Memory B cell (primary cell): Measurements from ENCODE around the gene RASSF4.
A peak's percentile ranks its signal among the peaks of the same experiment; 100 is the strongest.

Experiments used
- ATAC-seq: fragments of 150-1000 bp; cut with Tn5 transposase; 2 replicates; pipeline ENCODE4 v1.10.0; 2021; ENCODE audit warnings: low read depth, mild to moderate bottlenecking, moderate library complexity
- DNase-seq, 2 donors: peaks; one replicate each; pipeline ENCODE4 v3.0.0; 2022; ENCODE audit warnings: low spot score in 2 of 2
- H3K27ac Mint-ChIP-seq: one replicate; pipeline ENCODE4 v1.8.0; 2022; ENCODE audit warnings: mild to moderate bottlenecking, moderate library complexity, mixed read lengths
- H3K27me3 Mint-ChIP-seq: one replicate; pipeline ENCODE4 v1.8.0; 2022; ENCODE audit warnings: mixed read lengths
- H3K36me3 Mint-ChIP-seq: one replicate; pipeline ENCODE4 v1.8.0; 2022; ENCODE audit warnings: mild to moderate bottlenecking, mixed read lengths
- H3K4me1 Mint-ChIP-seq: one replicate; pipeline ENCODE4 v1.8.0; 2022; ENCODE audit warnings: mixed read lengths
- H3K4me3 Mint-ChIP-seq: one replicate; pipeline ENCODE4 v1.8.0; 2022; ENCODE audit warnings: mild to moderate bottlenecking, moderate library complexity, mixed read lengths
- H3K9me3 Mint-ChIP-seq: one replicate; pipeline ENCODE4 v1.8.0; 2022; ENCODE audit warnings: mixed read lengths

The RASSF4 gene

DNA sequence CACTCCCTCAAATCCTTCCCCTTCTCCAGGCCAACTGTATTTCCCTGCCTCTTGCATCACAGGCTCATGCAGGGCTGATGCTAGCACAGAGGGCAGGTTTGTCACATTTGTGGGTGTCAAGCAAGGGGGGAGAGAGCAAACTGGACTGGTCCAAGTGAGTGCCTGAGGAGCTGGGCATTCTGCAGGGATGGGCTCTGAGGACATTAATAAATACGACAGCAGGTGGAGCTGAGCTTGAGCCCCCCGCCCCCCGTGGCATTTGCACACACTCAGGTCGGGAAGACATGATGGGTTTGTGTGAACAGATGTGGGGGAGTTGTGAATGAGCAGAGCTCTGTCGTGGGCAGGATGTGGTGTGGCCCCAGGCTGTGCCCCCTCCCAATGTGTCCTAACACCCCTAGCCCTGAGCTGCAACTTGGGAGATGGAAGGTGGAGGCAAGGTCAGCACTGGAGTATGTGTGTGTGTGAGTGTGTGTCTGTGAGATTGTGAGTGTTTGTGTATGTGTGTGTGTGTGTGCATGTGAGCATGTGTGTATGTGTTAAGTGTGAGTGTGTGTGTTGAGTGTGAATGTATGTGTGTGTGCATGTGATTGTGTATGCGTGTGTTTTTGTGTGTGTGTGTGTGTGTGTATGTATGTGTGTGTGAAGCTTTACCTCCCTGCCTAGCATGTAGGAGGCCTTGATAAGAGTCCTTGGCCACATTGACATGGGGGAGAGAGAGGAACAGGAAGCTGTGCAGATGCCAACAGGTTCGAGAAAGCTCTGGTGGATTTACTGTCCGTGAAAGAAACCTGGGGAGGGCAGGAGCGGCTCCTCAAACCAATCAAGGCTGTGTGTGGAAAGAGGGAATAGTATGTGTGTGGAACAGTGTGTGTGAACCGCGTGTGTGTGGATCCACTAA lies 9.1 kb downstream of the RASSF4 start:
- Mint-ChIP-seq H3K4me3 (no peak overlapping the region), H3K36me3 (no peaks in the 10 kb centered on the region), H3K27me3 (no peaks in the 10 kb centered on the region), H3K9me3 (no peaks in the 10 kb centered on the region), H3K27ac (no peak overlapping the region), H3K4me1 (peaks cover 45% of the 10 kb centered on the region)
- no peak for DNase-seq
- no peak for ATAC-seq

- H3K36me3 Mint-ChIP-seq = no peaks in the 10 kb centered on the region
- no peak for ATAC-seq
- no peak for DNase-seq
- H3K4me3 Mint-ChIP-seq = no peak overlapping the region
- H3K9me3 Mint-ChIP-seq = no peaks in the 10 kb centered on the region
- no peak overlapping the region for H3K27ac Mint-ChIP-seq
- H3K27me3 Mint-ChIP-seq = no peaks in the 10 kb centered on the region
- H3K4me1 Mint-ChIP-seq = peaks cover 38% of the 10 kb centered on the region
Observed at GRCh38 chr10:44969854-44970253, 10.3 kb downstream of the RASSF4 start.

DNA sequence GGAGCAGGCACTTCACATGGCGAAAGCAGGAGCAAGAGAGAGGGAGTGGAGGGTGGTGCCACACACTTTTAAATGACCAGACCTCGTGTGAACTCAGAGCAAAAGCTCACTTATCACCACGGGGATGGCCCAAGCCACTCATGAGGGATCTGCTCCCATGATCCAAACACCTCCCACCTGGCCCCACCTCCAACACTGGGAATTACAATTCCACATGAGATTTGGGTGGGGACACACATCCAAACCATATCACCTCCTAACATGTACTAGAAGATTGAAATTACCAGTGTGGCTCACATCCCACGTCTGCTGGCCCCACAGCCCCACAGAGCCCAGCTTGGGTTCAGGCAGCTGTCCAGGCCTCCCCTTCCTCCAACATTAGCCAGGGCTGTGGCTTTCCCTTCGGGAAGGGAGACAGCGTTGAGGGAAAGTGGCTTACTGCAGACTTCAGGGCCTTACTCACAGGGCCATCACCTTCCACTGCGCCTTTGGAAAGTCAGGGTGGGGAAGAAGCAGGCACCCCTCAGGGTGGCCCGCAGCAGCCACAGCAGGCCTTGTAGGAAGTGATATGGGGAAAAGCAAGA lies 11.3 kb downstream of the RASSF4 start:
- no peak for ATAC-seq
- H3K36me3 Mint-ChIP-seq = no peaks in the 10 kb centered on the region
- no peak for DNase-seq
- H3K4me1 Mint-ChIP-seq = peaks cover 31% of the 10 kb centered on the region
- H3K9me3 Mint-ChIP-seq = no peaks in the 10 kb centered on the region
- no peak overlapping the region for H3K27ac Mint-ChIP-seq
- no peaks in the 10 kb centered on the region for H3K27me3 Mint-ChIP-seq
- no peak overlapping the region for H3K4me3 Mint-ChIP-seq

DNA sequence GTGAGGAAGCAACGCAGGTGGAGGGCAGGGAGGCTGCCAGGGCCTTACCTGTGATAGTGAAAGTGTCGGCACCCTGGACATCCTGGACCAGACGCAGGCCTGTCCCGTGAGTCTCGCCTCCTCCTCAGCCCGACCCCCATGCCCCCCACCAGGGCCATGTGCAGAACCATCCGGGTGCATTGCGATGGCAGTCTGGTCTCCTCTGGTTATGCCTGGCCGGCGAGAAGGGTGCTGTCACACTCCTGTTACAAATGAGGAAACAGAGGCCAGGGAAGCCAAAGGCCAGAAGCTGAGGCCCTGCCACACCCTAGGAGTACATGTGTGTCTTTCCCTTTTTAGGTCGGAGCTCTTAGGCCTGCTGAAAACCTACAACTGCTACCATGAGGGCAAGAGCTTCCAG lies 11.8 kb downstream of the RASSF4 start:
- DNase-seq (no peak), ATAC-seq (no peak)
- H3K9me3 Mint-ChIP-seq = no peaks in the 10 kb centered on the region
- peaks cover 26% of the 10 kb centered on the region for H3K4me1 Mint-ChIP-seq
- no peak overlapping the region for H3K4me3 Mint-ChIP-seq
- no peak overlapping the region for H3K27ac Mint-ChIP-seq
- H3K27me3 Mint-ChIP-seq = no peaks in the 10 kb centered on the region
- no peaks in the 10 kb centered on the region for H3K36me3 Mint-ChIP-seq

DNA sequence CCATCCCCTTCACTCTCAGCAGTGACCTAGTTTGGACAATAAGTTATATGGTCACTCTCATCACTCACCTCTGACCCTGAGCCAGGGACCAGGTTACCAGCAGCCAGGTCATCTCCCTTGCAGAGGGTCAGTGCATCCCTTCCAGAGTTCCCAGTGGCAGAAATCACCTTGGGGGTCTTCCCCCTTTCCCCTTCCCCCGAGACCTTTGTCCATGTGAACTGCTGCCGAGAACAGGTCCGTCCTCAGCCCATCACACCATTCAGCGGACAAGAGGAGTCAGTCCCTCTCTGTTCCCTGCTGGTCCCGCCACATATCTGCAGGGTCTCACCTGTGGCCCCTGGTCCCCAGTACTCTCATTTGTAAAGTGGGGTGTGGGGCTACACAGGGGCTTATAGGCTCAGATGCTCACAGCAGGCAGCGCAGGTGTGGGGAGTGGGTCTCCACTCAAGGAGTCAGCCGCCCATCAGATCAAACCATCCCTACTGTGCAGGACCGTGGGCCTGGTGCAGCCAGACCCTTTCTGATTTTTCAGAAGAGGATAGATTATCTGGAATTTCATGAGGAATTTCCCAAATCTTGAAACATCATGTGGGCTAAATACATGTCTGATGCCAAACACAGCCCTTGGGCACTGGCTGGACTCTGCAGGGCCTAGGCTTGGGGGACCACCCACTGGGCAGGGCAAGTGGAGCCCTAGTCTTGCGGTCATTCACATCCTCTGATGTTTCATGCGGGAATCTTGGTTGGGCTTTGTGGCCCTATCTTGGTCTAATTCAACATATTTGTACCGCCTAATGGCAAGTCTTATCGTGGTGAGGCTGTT lies 12.5 kb downstream of the RASSF4 start:
- H3K36me3 Mint-ChIP-seq = no peaks in the 10 kb centered on the region
- H3K27ac Mint-ChIP-seq = peak overlapping the region; percentile 36
- no peak overlapping the region for H3K4me3 Mint-ChIP-seq
- ATAC-seq (no peak), DNase-seq (no peak)
- H3K9me3 Mint-ChIP-seq = no peaks in the 10 kb centered on the region
- peaks cover 25% of the 10 kb centered on the region for H3K4me1 Mint-ChIP-seq
- peaks cover 3% of the 10 kb centered on the region for H3K27me3 Mint-ChIP-seq

DNA sequence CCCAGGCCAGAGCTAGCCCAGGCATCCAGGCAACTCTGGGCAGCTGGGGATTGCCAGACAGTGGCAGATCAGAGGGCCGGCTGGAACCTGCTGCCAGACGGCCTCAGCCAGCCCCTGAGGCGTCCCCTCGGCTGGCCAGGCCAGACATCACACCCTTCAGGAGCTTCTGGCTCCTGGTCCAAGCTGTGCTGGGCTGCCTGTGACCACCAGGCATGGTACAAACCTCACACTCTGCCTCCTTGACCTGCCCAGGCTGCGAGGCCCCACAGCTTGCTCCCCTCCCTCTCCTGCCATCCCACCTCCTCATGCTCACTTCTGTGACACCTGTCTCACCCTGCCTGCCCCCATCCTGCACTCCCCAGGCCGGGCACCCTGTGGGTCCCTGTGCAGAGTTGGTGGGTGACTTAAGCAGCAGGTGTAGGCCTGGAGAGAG lies 13.3 kb downstream of the RASSF4 start:
- ATAC-seq (no peak), DNase-seq (no peak)
- Mint-ChIP-seq H3K4me3 (no peak overlapping the region), H3K27me3 (peaks cover 3% of the 10 kb centered on the region), H3K27ac (peak overlapping the region; percentile 36), H3K9me3 (no peaks in the 10 kb centered on the region), H3K4me1 (peaks cover 22% of the 10 kb centered on the region), H3K36me3 (no peaks in the 10 kb centered on the region)

- peak overlapping the region; percentile 32 for H3K27ac Mint-ChIP-seq
- ATAC-seq = peak; percentile 48
- H3K27me3 Mint-ChIP-seq = peaks cover 3% of the 10 kb centered on the region
- peaks cover 16% of the 10 kb centered on the region for H3K4me1 Mint-ChIP-seq
- H3K9me3 Mint-ChIP-seq = no peaks in the 10 kb centered on the region
- no peak for DNase-seq
- H3K36me3 Mint-ChIP-seq = no peaks in the 10 kb centered on the region
- H3K4me3 Mint-ChIP-seq = peak overlapping the region; percentile 79
Observed at GRCh38 chr10:44973323-44974081, 13.9 kb downstream of the RASSF4 start.

DNA sequence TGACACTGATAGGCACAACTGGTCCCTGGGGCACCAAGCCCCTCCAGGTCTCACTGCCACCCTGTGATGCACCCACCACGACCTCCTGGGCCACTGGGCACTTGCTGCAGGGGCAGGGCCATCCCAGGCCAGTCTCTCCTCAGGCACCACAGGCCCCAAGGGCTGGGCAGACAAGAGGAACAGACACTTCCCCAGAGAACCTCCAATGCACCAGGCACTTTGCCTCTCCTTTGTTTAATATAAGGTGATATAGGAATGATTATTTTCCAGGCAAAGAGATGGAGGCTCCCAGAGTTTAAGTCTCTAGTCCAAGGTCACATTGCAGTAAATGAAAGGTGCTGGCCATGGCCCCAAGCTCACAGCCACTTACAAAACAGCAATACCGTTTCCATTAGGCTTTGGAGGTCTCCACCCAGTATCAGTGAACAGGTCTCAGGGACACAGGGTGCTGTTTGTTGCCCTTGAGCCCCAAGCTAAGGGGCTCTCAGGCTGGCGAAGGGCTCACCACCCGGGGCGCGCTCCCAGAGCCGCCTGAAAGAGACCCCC lies 14.6 kb downstream of the RASSF4 start:
- peaks cover 11% of the 10 kb centered on the region for H3K4me1 Mint-ChIP-seq
- peak overlapping the region; percentile 17 for H3K27ac Mint-ChIP-seq
- no peak for DNase-seq
- peaks cover 3% of the 10 kb centered on the region for H3K27me3 Mint-ChIP-seq
- peak overlapping the region; percentile 79 for H3K4me3 Mint-ChIP-seq
- no peak for ATAC-seq
- no peaks in the 10 kb centered on the region for H3K9me3 Mint-ChIP-seq
- H3K36me3 Mint-ChIP-seq = no peaks in the 10 kb centered on the region

DNA sequence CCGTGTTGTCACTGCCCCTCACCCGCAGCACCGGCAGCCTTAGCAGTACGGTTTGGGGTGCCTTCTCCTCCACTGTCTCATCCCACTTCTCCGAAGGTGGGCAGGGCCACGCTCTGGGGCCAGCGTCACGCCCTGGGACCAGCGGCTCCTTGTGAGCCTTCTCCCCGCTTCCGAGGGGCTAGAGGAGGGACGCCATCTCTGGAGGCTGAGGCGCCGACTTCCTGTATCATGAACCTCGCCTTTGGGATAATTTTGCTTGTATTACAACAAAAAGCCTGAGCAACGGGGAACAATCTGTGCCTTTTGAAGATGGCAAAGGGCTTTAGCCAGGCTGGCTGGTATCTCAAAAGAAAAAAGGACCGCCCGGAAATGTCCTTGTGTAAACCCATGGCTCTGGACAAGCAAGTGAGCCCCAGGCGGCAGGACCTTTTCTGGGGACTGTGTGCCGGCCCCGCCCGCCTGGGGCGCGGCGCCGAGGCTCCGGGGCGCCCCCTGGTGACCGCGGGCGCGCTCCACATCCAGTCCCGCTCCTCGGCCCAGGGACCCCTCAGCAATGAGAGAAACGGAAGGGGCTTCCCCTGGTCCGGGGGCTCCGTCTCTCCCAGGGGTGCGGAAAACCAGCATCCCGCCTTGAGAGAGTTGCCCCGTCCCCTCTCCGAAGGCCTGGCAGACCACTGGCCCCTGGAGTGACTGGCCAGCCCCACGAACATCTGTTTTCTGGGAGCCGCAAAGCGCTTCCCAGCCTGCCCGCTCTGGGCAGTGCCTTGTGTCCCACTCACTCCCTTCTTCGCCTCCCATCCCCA lies 15.2 kb downstream of the RASSF4 start:
- Mint-ChIP-seq H3K9me3 (no peaks in the 10 kb centered on the region), H3K27me3 (peaks cover 3% of the 10 kb centered on the region), H3K4me1 (peaks cover 11% of the 10 kb centered on the region), H3K4me3 (peak overlapping the region; percentile 79), H3K27ac (peak overlapping the region; percentile 17), H3K36me3 (no peaks in the 10 kb centered on the region)
- peak; percentile 91 for ATAC-seq
- peak; percentile 71 to 87 for DNase-seq

DNA sequence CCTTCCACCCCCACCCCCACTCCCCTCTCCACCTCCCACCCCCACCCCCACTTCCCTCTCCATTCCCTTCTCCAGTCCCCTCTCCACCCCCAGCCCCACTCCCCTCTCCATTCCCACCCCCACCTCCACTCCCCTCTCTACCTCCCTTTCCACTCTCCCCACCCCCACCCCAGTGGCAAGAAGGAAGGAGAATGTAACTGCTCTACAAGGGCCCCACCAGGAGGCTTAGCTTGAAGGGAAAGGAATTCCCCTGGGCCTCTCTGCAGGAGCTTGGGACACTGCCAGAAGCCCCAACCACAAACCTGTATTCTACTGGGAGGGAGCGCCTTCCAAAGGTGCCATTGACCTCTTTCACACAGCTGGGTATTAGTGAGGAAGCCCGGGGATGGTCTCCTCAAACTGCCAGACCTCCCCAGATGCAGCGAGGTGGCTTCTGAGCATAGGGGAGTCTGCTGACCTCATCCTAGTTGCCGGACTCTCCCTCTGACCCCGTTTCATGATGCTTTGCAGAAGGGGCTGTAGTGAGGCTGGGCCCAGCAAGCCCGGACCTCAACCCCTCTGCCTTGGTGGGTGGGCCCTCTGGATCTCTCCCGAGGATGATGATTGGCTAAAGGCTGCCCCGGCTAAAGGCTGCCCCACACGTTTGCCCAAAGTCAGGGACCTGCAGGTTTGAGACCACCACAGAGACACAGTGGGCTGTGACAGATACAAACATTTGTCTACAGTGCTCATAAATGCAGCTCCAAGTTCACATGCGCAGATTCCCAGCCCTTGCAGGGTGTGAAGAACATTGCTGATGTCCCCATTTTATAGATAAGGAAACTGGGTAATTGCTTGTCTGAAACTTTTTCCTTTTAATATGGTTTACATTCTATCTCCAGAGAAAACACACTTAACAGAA lies 16.1 kb downstream of the RASSF4 start:
- H3K4me3 Mint-ChIP-seq = peak overlapping the region; percentile 21
- H3K27ac Mint-ChIP-seq = no peak overlapping the region
- peaks cover 11% of the 10 kb centered on the region for H3K4me1 Mint-ChIP-seq
- ATAC-seq = no peak
- no peak for DNase-seq
- peaks cover 5% of the 10 kb centered on the region for H3K27me3 Mint-ChIP-seq
- H3K36me3 Mint-ChIP-seq = no peaks in the 10 kb centered on the region
- no peaks in the 10 kb centered on the region for H3K9me3 Mint-ChIP-seq

- H3K4me1 Mint-ChIP-seq = peaks cover 11% of the 10 kb centered on the region
- no peak for ATAC-seq
- no peaks in the 10 kb centered on the region for H3K9me3 Mint-ChIP-seq
- no peaks in the 10 kb centered on the region for H3K36me3 Mint-ChIP-seq
- DNase-seq = no peak
- no peak overlapping the region for H3K4me3 Mint-ChIP-seq
- H3K27me3 Mint-ChIP-seq = peaks cover 5% of the 10 kb centered on the region
- no peak overlapping the region for H3K27ac Mint-ChIP-seq
Observed at GRCh38 chr10:44976352-44977198, 17.0 kb downstream of the RASSF4 start.
